Endothelial cell of umbilical vein (primary cell): ENCODE measurements around the gene CELA3B. TPM values are rescaled to one million over a fixed set of nuclear protein-coding genes. Genes with fewer than 3 reads are reported as not detected.
"Not testable (repeated sequence)": the region's sequence is repeated elsewhere in the genome, so short reads cannot be mapped to it uniquely, and the experiment has no call there.

ENCODE experiments used
- BruUV-seq: library from RNA; stranded (reverse); fragments of 400-500 nt; replicated peaks from 2 replicates; lab custom pipeline; 2021; lab: Mats Ljungman, UMichigan
- CTCF ChIA-PET: fragments of 300-600, 350-600 bp; sonication (Branson Sonifier 250); formaldehyde crosslinking; loops from one replicate; lab custom pipeline; 2021; ENCODE audit warnings: antibody characterized with exemption, inconsistent platforms; lab: Charles Lee
- POLR2A ChIA-PET: fragments of 300-600, 350-600 bp; sonication (Branson Sonifier 250); formaldehyde crosslinking; loops from one replicate; lab custom pipeline; 2021; ENCODE audit warnings: antibody characterized with exemption, inconsistent platforms; lab: Charles Lee
- DNase-seq: peaks from one replicate; pipeline ENCODE4 v3.0.0-alpha.2; 2011; ENCODE audit warnings: low read depth, low spot score
- FAIRE-seq: peaks from 2 replicates; lab custom pipeline; 2011; peaks lifted over from hg19 to GRCh38; lab: Jason Lieb, UNC
- H2AFZ ChIP-seq: 2 replicates; pipeline ENCODE4 v1.6.0; 2012; ENCODE audit warnings: low read depth, low read length, control low read depth, inconsistent platforms
- H3K27ac ChIP-seq: 2 replicates; pipeline ENCODE4 v1.5.1; 2011; ENCODE audit warnings: low read depth, mild to moderate bottlenecking, control low read depth, low read length, moderate library complexity; ENCODE audit not compliant: insufficient read depth
- H3K27me3 ChIP-seq, 2 experiments: 2 replicates each; pipeline versions ENCODE4 v1.6.0 to v1.6.1; 2011; ENCODE audit warnings: low read length in 2 of 2, mixed read lengths in 1 of 2; ENCODE audit not compliant: control insufficient read depth in 2 of 2, insufficient read depth in 2 of 2
- H3K36me3 ChIP-seq, 2 experiments: 2 replicates in 1 of 2; 3 replicates in 1 of 2; pipeline ENCODE4 v1.5.1; 2011; ENCODE audit warnings: low read length in 2 of 2, mild to moderate bottlenecking in 1 of 2, moderate library complexity in 1 of 2; ENCODE audit not compliant: control insufficient read depth in 2 of 2, insufficient read depth in 2 of 2; ENCODE audit errors: extremely low read depth in 1 of 2
- H3K4me1 ChIP-seq: 3 replicates; pipeline ENCODE4 v1.5.1; 2011; ENCODE audit warnings: mild to moderate bottlenecking, low read length; ENCODE audit not compliant: control insufficient read depth, insufficient read depth; ENCODE audit errors: extremely low read depth
- H3K4me2 ChIP-seq: 2 replicates; pipeline ENCODE4 v1.6.1; 2011; ENCODE audit warnings: low read length, control low read depth, mixed read lengths; ENCODE audit not compliant: insufficient read depth
- H3K4me3 ChIP-seq, 3 experiments: fragments of 200-600 bp in 1 of 3; sonication (generic), shearing (Covaris generic) in 1 of 3; replicated peaks in 1 of 3; 2 replicates each; pipeline ENCODE4 v1.5.1; 2011 to 2016; ENCODE audit warnings: control low read depth in 3 of 3, low read length in 3 of 3, mild to moderate bottlenecking in 2 of 3, inconsistent platforms in 1 of 3, low read depth in 1 of 3, moderate library complexity in 1 of 3; ENCODE audit not compliant: insufficient read depth in 1 of 3
- H3K79me2 ChIP-seq: 2 replicates; pipeline ENCODE4 v1.6.0; 2012; ENCODE audit warnings: low read length, inconsistent platforms; ENCODE audit not compliant: control insufficient read depth, insufficient read depth
- H3K9ac ChIP-seq: replicated peaks from 2 replicates; pipeline ENCODE3; 2011; ENCODE audit warnings: low read length, control low read depth; ENCODE audit not compliant: insufficient read depth; ENCODE audit errors: extremely low read depth
- H3K9me1 ChIP-seq: replicated peaks from 3 replicates; pipeline ENCODE4 v1.6.0; 2011; ENCODE audit warnings: mild to moderate bottlenecking, low read length; ENCODE audit not compliant: control insufficient read depth, insufficient read depth; ENCODE audit errors: extremely low read depth
- H3K9me3 ChIP-seq: replicated peaks from 2 replicates; pipeline ENCODE4 v1.5.1; 2012; ENCODE audit warnings: low read length, inconsistent platforms; ENCODE audit not compliant: control insufficient read depth, insufficient read depth
- H4K20me1 ChIP-seq: replicated peaks from 2 replicates; pipeline ENCODE3; 2011; ENCODE audit warnings: mild to moderate bottlenecking, low read length; ENCODE audit not compliant: control insufficient read depth, insufficient read depth; ENCODE audit errors: extremely low read depth
- FOS ChIP-seq: IDR thresholded peaks from 2 replicates; pipeline ENCODE4 v1.6.1; 2011; ENCODE audit warnings: mild to moderate bottlenecking, low read length, moderate library complexity, borderline replicate concordance; ENCODE audit not compliant: insufficient read depth
- GATA2 ChIP-seq: IDR thresholded peaks from 2 replicates; pipeline ENCODE4 v1.7.0; 2011; ENCODE audit warnings: low read depth, mild to moderate bottlenecking, moderate library complexity, mixed read lengths, low read length; ENCODE audit not compliant: insufficient read length, insufficient read depth
- JUN ChIP-seq: IDR thresholded peaks from 2 replicates; pipeline ENCODE4 v1.6.1; 2011; ENCODE audit warnings: borderline replicate concordance, low read depth; ENCODE audit not compliant: insufficient read length, insufficient read depth
- POLR2AphosphoS5 ChIP-seq: IDR thresholded peaks from 2 replicates; pipeline ENCODE4 v1.6.1; 2012; ENCODE audit warnings: low read depth, mild to moderate bottlenecking, control low read depth, low read length, moderate library complexity; ENCODE audit not compliant: insufficient read depth
- dilution Hi-C: fragments of 300-500 bp; cut with MboI; formaldehyde crosslinking; loops from one replicate; pipeline ENCODE4 v1.15.0; 2019; ENCODE audit warnings: low sequenced_read_pairs; ENCODE audit not compliant: extremely low pct_ligation_motif_present
- intact Hi-C: fragments of 100-400 bp; cut with micrococcal nuclease; formaldehyde crosslinking; loops from one replicate; pipeline ENCODE4 v1.10.0; 2022
- polyA plus RNA-seq, 4 experiments: library from polyadenylated mRNA; depleted of rRNA in 3 of 4; stranded (reverse) in 3 of 4; unstranded in 1 of 4; fragments of >200 nt; gene quantifications; 2 replicates each; pipeline versions ENCODE4 v1.2.1 to v1.2.3, GENCODE V29; 2011 to 2012; ENCODE audit warnings: missing spikeins in 1 of 4
- total RNA-seq: library from RNA; stranded (reverse); gene quantifications from 2 replicates; pipeline ENCODE4 v1.2.3, GENCODE V29; 2021

The CELA3B gene
- total and polyA plus RNA-seq, 2 donors (not counting 3 experiments of a cell fraction or from before 2014, with no cell fraction given): 0.32 TPM; not detected in 1

GRCh38 chr1:21996663-21996970 lies 19.8 kb downstream of the CELA3B start:
- intact Hi-C loops, H3K9ac ChIP-seq, POLR2A ChIA-PET, dilution Hi-C loops, H3K9me3 ChIP-seq, DNase-seq, BruUV-seq, H3K36me3 ChIP-seq, H3K4me2 ChIP-seq, CTCF ChIA-PET, H3K9me1 ChIP-seq, H3K79me2 ChIP-seq, H2AFZ ChIP-seq, H4K20me1 ChIP-seq, H3K27me3 ChIP-seq, H3K4me3 ChIP-seq: not testable (repeated sequence)
- H3K4me1 ChIP-seq: peaks cover 32% of the 10 kb centered on the region
- peak overlapping the region; percentile 82 for H3K27ac ChIP-seq
- FAIRE-seq: peak; percentile 15

GRCh38 chr1:21997891-21998623 lies 21.2 kb downstream of the CELA3B start:
- peaks cover 32% of the 10 kb centered on the region for H3K4me1 ChIP-seq
- H3K36me3 ChIP-seq, H4K20me1 ChIP-seq, POLR2A ChIA-PET, H3K27me3 ChIP-seq, dilution Hi-C loops, H2AFZ ChIP-seq, H3K9me1 ChIP-seq, H3K9me3 ChIP-seq, H3K79me2 ChIP-seq: not testable (repeated sequence)
- intact Hi-C loops: loop anchor here (1.0 to 2.0 kb wide), 2 partner anchors 25 to 59 kb away; no protein-coding TSS in a partner anchor
- FAIRE-seq (peak; percentile 96), DNase-seq (peak; percentile 88)
- TSS peak; percentile 61 for BruUV-seq
- H3K9ac ChIP-seq: peak overlapping the region; percentile 34
- CTCF ChIA-PET: interaction anchor here (0.7 kb wide), 3 partner anchors 33 to 1301 kb away, joined by 3 read pairs; no protein-coding TSS in a partner anchor
- peak overlapping the region; percentile 16 for H3K4me2 ChIP-seq
- peak overlapping the region; percentile 95 for H3K27ac ChIP-seq
- H3K4me3 ChIP-seq: peak overlapping the region in 1 of 3 experiments; percentile 17
- TF ChIP-seq GATA2 (peak; percentile 34), POLR2AphosphoS5 (peak; percentile 20), FOS (peak; percentile 37), JUN (peak; percentile 39)
